ENCODE results near the gene BCAS3. TPM values are rescaled to one million over a fixed set of nuclear protein-coding genes. Genes with fewer than 3 reads are reported as not detected.
"Not testable (repeated sequence)": the region's sequence is repeated elsewhere in the genome, so short reads cannot be mapped to it uniquely, and the experiment has no call there.

Gene BCAS3
- total RNA-seq, 1 donor from 2014 or later, result 29.6 TPM

- ATAC-seq (no peak), DNase-seq (no peak)
- TF ChIP-seq, protein P1, sequence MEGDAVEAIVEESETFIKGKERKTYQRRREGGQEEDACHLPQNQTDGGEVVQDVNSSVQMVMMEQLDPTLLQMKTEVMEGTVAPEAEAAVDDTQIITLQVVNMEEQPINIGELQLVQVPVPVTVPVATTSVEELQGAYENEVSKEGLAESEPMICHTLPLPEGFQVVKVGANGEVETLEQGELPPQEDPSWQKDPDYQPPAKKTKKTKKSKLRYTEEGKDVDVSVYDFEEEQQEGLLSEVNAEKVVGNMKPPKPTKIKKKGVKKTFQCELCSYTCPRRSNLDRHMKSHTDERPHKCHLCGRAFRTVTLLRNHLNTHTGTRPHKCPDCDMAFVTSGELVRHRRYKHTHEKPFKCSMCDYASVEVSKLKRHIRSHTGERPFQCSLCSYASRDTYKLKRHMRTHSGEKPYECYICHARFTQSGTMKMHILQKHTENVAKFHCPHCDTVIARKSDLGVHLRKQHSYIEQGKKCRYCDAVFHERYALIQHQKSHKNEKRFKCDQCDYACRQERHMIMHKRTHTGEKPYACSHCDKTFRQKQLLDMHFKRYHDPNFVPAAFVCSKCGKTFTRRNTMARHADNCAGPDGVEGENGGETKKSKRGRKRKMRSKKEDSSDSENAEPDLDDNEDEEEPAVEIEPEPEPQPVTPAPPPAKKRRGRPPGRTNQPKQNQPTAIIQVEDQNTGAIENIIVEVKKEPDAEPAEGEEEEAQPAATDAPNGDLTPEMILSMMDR (IDR thresholded peaks at IDR 0.05), result no peak
- peaks cover 12% of the 10 kb centered on the region for H3K27me3 ChIP-seq (ENCODE audit: low read depth)
- no peaks in the 10 kb centered on the region for H3K4me1 ChIP-seq
- H3K27ac ChIP-seq, result no peak overlapping the region
- no peak overlapping the region for H3K4me3 ChIP-seq
- no peaks in the 10 kb centered on the region for H3K9me3 ChIP-seq
- intact Hi-C loops (cut with DNase I), result no loop called here
- H3K36me3 ChIP-seq, result no peaks in the 10 kb centered on the region
Observed at GRCh38 chr17:61429274-61429673, 751.6 kb downstream of the BCAS3 start.

DNA sequence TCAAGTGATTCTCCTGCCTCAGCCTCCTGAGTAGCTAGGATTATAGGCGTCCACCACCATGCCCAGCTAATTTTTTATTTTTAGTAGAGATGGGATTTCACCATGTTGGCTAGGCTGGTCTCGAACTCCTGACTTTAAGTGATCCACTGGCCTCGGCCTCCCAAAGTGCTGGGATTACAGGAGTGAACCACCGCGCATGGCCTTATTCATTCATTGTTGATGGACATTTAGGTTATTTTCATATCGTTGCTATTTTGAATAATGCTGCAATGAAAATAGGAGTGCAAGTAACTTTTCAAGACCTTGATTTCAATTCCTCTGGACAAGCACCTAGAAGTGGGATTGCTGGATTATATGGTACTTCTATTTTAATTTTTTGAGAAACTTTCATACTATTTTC lies 752.2 kb downstream of the BCAS3 start:
- H3K36me3 ChIP-seq; H3K9me3 ChIP-seq; H3K27ac ChIP-seq; H3K27me3 ChIP-seq (ENCODE audit: low read depth); H3K4me1 ChIP-seq; DNase-seq; ATAC-seq; H3K4me3 ChIP-seq; intact Hi-C loops (cut with DNase I): not testable (repeated sequence)

- intact Hi-C loops (cut with DNase I), result no loop called here
- TF ChIP-seq, protein P1 (IDR thresholded peaks at IDR 0.05), result no peak
Observed at GRCh38 chr17:61431594-61432311, 754.1 kb downstream of the BCAS3 start.

DNA sequence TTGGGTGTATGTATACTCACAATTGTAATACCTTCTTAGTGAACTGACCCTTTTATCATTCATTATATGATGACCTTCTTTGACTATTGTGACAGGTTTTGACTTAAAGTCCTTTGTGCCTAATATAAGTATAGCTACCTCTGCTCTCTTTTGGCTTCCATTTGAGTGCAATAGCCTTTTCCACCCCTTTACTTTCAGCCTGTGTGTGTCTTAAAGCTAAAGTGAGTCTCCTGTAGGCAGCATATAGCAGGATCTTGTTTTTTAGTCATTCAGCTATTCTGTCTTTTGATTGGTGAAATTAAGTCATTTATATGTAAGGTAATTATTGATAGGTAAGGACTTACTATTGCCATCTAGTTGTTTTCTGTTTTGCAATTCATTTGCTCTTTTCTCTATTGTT lies 758.6 kb downstream of the BCAS3 start:
- ATAC-seq, result no peak

More at GRCh38 chr17:61431594-61432311, 754.1 kb downstream of the BCAS3 start:
- Histone ChIP-seq H3K4me1 (no peaks in the 10 kb centered on the region), H3K27ac (no peak overlapping the region), H3K27me3 (ENCODE audit: low read depth) (no peaks in the 10 kb centered on the region), H3K9me3 (no peaks in the 10 kb centered on the region), H3K4me3 (no peak overlapping the region), H3K36me3 (no peaks in the 10 kb centered on the region)
- no peak for DNase-seq
- ATAC-seq, result no peak

DNA sequence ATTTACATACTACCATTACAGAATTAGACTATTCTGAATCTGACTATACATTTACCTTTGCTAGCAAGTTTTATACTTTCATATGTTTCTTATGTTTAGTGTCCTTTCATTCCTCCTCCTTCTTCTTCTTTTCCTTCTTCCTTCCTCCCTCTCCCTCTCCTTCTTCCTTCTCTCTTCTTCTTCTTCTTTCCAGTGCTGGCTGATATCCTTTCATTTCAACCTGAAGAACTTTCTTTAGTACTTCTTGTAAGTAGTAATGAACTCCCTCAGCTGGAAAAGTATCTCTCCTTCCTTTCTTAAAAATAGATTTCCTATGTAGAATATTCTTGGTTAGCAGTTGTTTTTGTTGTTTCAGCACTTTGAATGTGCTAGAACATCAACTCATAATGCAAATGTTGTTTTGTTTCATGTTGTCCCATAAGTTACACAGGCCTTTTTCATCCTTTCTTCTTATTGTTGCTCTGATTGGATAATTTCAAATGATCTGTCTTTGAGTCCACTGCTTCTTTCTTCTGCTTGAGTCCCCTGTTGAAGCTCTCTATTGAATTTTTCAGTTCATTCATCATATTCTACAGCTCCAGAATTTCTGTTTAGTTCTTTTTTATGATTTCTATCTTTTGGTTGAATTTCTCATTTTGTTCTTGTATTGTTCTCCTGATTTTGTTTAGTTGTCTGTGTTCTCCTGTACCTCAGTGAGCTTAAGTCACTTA lies 759.5 kb downstream of the BCAS3 start:
- H3K27ac ChIP-seq, result no peak overlapping the region
- H3K36me3 ChIP-seq, result no peaks in the 10 kb centered on the region
- TF ChIP-seq, protein P1 (IDR thresholded peaks at IDR 0.05), result no peak
- no peak for ATAC-seq
- H3K4me1 ChIP-seq, result no peaks in the 10 kb centered on the region
- H3K27me3 ChIP-seq (ENCODE audit: low read depth), result peaks cover 3% of the 10 kb centered on the region
- no peak overlapping the region for H3K4me3 ChIP-seq
- intact Hi-C loops (cut with DNase I), result no loop called here
- H3K9me3 ChIP-seq, result no peaks in the 10 kb centered on the region
- DNase-seq, result no peak

More for the DNA sequence above, 758.6 kb downstream of the BCAS3 start:
- no peak overlapping the region for H3K4me3 ChIP-seq
- H3K4me1 ChIP-seq, result no peaks in the 10 kb centered on the region
- DNase-seq, result no peak
- peaks cover 3% of the 10 kb centered on the region for H3K27me3 ChIP-seq (ENCODE audit: low read depth)
- no peak overlapping the region for H3K27ac ChIP-seq
- intact Hi-C loops (cut with DNase I), result no loop called here
- H3K36me3 ChIP-seq, result no peaks in the 10 kb centered on the region
- no peaks in the 10 kb centered on the region for H3K9me3 ChIP-seq
- TF ChIP-seq, protein P1 (IDR thresholded peaks at IDR 0.05), result no peak

DNA sequence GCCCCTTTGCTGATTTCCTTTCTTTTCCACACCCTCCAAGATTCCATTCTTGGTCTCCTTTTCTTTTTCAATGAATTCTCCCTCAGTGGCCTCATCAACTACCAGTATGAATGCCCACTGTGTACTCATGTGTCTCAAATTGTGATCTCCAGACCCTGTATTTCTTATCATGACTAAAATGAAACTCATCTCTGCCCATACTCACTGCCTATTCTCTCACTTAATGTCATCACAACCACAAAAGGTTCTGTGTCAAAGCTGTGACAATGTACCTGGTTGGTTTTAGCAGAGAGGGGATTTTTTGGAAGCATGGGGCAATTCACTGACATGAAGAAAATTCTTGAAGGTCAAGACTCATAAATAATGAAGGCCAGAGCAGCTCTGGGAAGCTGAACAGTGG lies 763.0 kb downstream of the BCAS3 start:
- no peak overlapping the region for H3K27ac ChIP-seq
- no peaks in the 10 kb centered on the region for H3K4me1 ChIP-seq
- peaks cover 10% of the 10 kb centered on the region for H3K27me3 ChIP-seq (ENCODE audit: low read depth)
- intact Hi-C loops (cut with DNase I), result no loop called here
- DNase-seq (no peak), ATAC-seq (no peak)
- TF ChIP-seq, protein P1 (IDR thresholded peaks at IDR 0.05), result no peak
- no peaks in the 10 kb centered on the region for H3K9me3 ChIP-seq
- H3K36me3 ChIP-seq, result no peaks in the 10 kb centered on the region
- H3K4me3 ChIP-seq, result no peak overlapping the region

DNA sequence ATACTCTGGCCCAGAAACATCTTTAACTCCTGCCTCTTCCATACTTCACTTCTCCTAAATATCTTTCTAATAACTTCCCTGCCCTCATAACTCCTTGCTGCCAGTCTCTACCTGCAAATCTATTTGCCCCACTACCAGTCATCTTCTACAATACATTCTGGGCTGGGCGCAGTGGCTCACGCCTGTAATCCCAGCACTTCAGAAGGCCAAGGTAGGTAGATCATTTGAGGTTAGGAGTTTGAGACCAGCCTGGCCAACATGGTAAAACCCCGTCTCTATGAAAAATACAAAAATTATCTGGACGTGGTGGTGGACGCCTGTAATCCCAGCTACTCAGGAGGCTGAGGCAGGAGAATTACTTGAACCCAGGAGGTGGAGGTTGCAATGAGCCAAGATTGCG lies 763.9 kb downstream of the BCAS3 start:
- H3K27ac ChIP-seq; ATAC-seq; DNase-seq; H3K9me3 ChIP-seq; H3K4me3 ChIP-seq; H3K36me3 ChIP-seq; intact Hi-C loops (cut with DNase I); H3K4me1 ChIP-seq: not testable (repeated sequence)
- H3K27me3 ChIP-seq (ENCODE audit: low read depth), result peaks cover 10% of the 10 kb centered on the region
